Colonic mucosa (tissue), 4 donors: ENCODE data around the gene SLC1A3. TPM values are rescaled to one million over a fixed set of nuclear protein-coding genes. Genes with fewer than 3 reads are reported as not detected.

Experiments
- DNase-seq: peaks from one replicate; pipeline ENCODE4 v3.0.0-alpha.2; 2020
- H3K27ac ChIP-seq: fragments of 200-600 bp; one replicate; pipeline ENCODE4 v1.8.0; 2021
- H3K27me3 ChIP-seq: fragments of 200-600 bp; one replicate; pipeline ENCODE4 v1.8.0; 2021
- H3K36me3 ChIP-seq: fragments of 200-600 bp; one replicate; pipeline ENCODE4 v1.8.0; 2021
- H3K4me1 ChIP-seq: fragments of 200-600 bp; one replicate; pipeline ENCODE4 v1.8.0; 2021; ENCODE audit warnings: mild to moderate bottlenecking
- H3K4me3 ChIP-seq: fragments of 200-600 bp; one replicate; pipeline ENCODE4 v1.8.0; 2021
- H3K9ac ChIP-seq, 2 donors: one replicate each; pipeline ENCODE4 v1.7.0; 2013; ENCODE audit warnings: control low read depth in 2 of 2, low read depth in 2 of 2, low read length in 2 of 2
- H3K9me3 ChIP-seq: fragments of 200-600 bp; one replicate; pipeline ENCODE4 v1.8.0; 2021
- CTCF ChIP-seq: fragments of 200-600 bp; IDR thresholded peaks from one replicate; pipeline ENCODE4 v1.8.0; 2022; ENCODE audit warnings: antibody characterized with exemption, mild to moderate bottlenecking
- intact Hi-C: fragments of 100-400 bp; cut with DNase I; formaldehyde crosslinking; loops from one replicate; pipeline ENCODE4 v1.14.1; 2022
- total RNA-seq, 2 donors: library from RNA; stranded (reverse); fragmentation: NEBNext Ultra II Directional in 1 of 2; extraction: Animal tissue kit (Norgen Biotek cat#: 25700) in 1 of 2; gene quantifications; one replicate each; pipeline ENCODE4 v1.2.1, GENCODE V29; 2021
- donor health status: healthy.
- donor health status: DM: no; HTN: no; CAD: no.
- donor health status: DM: no; HTN: no; CAD: no.

Gene SLC1A3
- total RNA-seq, 2 donors from 2014 or later = 0.50 to 1.9 TPM

DNA sequence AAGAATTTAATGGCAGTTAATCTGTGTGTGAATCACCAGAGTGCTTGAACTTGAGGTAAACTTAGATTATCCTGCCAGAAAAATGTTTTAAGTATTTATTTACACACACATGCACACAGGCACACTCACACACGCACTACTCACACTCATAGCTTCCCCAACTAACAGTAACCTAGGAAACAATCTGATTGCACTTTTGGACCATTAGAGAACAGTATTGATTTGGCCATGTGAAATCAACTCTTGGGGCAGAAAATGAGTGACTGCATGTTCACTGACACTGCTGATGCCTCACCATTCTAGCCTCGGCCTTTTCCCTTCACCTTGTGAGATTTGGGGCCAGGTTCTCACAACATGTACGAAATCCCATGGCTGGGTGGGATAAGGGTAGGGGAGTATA is 64.1 kb downstream of the SLC1A3 start:
- H3K27ac ChIP-seq = no peak overlapping the region

GRCh38 chr5:36675282-36675681 is 68.9 kb downstream of the SLC1A3 start:
- intact Hi-C loops = no loop called here

More for the DNA sequence above, 64.1 kb downstream of the SLC1A3 start:
- Histone ChIP-seq H3K36me3 (no peaks in the 10 kb centered on the region), H3K9ac (no peak overlapping the region), H3K9me3 (no peaks in the 10 kb centered on the region), H3K4me1 (no peaks in the 10 kb centered on the region), H3K4me3 (no peak overlapping the region), H3K27me3 (no peaks in the 10 kb centered on the region)
- DNase-seq = no peak
- no peak for TF ChIP-seq CTCF
- intact Hi-C loops = no loop called here

DNA sequence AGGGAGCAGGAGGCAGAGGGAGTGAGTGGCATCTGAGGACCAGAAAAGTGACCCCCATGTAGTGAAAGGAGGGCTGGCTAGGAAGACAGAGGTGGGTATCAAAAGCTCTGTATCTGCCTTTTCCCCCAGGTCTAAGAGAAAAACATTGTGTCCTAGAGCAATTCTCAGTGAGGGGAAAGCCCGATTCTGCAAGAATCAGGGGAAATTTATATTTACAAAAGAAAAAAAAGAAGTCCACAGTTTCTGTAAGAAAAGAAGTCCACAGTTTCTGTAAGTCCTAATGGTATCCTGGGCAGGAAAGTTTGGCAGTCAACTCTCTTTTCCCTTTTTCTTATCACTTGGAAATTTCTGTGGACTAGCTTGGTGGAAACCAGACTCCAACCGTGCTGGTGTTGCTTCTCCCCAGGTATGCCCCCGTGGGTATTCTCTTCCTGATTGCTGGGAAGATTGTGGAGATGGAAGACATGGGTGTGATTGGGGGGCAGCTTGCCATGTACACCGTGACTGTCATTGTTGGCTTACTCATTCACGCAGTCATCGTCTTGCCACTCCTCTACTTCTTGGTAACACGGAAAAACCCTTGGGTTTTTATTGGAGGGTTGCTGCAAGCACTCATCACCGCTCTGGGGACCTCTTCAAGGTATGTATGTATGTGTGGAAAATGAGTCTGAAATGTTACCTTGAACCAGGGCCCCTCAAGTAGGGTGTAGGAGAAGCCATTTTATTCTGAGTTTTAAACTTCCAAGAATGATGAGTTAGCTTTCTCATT is 73.0 kb downstream of the SLC1A3 start:
- Histone ChIP-seq H3K9ac (no peak overlapping the region), H3K27ac (no peak overlapping the region), H3K4me3 (no peak overlapping the region), H3K9me3 (no peaks in the 10 kb centered on the region), H3K27me3 (no peaks in the 10 kb centered on the region), H3K4me1 (no peaks in the 10 kb centered on the region), H3K36me3 (no peaks in the 10 kb centered on the region)
- intact Hi-C loops = no loop called here
- no peak for DNase-seq
- no peak for TF ChIP-seq CTCF

More at GRCh38 chr5:36675282-36675681, 68.9 kb downstream of the SLC1A3 start:
- no peaks in the 10 kb centered on the region for H3K9me3 ChIP-seq
- no peak for DNase-seq
- H3K4me1 ChIP-seq = no peaks in the 10 kb centered on the region
- no peak overlapping the region for H3K9ac ChIP-seq
- TF ChIP-seq CTCF = no peak
- no peak overlapping the region for H3K4me3 ChIP-seq
- H3K27ac ChIP-seq = no peak overlapping the region
- no peaks in the 10 kb centered on the region for H3K27me3 ChIP-seq
- no peaks in the 10 kb centered on the region for H3K36me3 ChIP-seq

- no peak overlapping the region for H3K4me3 ChIP-seq
- intact Hi-C loops = no loop called here
- no peak overlapping the region for H3K27ac ChIP-seq
- H3K4me1 ChIP-seq = no peaks in the 10 kb centered on the region
- DNase-seq = no peak
- H3K9me3 ChIP-seq = no peaks in the 10 kb centered on the region
- no peaks in the 10 kb centered on the region for H3K36me3 ChIP-seq
- H3K27me3 ChIP-seq = no peaks in the 10 kb centered on the region
- no peak overlapping the region for H3K9ac ChIP-seq
- no peak for TF ChIP-seq CTCF
These were observed 73.7 kb downstream of the SLC1A3 start for GRCh38 chr5:36680066-36680465.

DNA sequence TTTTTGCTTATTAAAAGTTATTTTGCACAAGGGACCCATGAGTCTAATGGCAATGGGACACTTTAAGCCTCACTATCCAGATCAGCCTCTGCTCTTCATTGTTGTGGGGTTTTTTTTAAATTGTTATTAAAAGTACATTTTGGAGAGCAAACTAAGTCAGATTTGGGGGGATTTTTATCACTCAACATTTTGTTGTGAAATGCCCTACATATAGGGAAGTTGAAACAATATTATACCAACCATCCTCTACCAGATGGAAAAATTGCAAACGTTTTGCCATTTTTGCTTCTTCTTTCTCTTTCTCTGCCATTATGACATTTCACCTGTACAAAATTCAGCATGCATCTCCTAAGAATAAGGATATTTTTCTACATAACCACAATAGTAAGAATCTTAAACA is 75.3 kb downstream of the SLC1A3 start:
- Histone ChIP-seq H3K36me3 (no peaks in the 10 kb centered on the region), H3K4me1 (no peaks in the 10 kb centered on the region), H3K27me3 (no peaks in the 10 kb centered on the region), H3K27ac (no peak overlapping the region), H3K9me3 (no peaks in the 10 kb centered on the region), H3K4me3 (no peak overlapping the region), H3K9ac (no peak overlapping the region)
- intact Hi-C loops = no loop called here
- no peak for DNase-seq
- no peak for TF ChIP-seq CTCF
